HepG2 (cell line): ENCODE data around the gene TRPM1. TPM values are rescaled to one million over a fixed set of nuclear protein-coding genes. Genes with fewer than 3 reads are reported as not detected.

Experiments used
- ATAC-seq: fragments of 200-7000 bp; cut with Tn5 transposase; 3 replicates; pipeline ENCODE4 v1.9.1; 2020; ENCODE audit warnings: mild to moderate bottlenecking, moderate library complexity
- BruUV-seq: library from RNA; stranded (reverse); fragments of 400-500 nt; replicated peaks from 2 replicates; lab custom pipeline; 2021; lab: Mats Ljungman, UMichigan
- CTCF ChIA-PET: fragments of 300-600 bp; formaldehyde crosslinking; extraction: SDS; loops from one replicate; lab custom pipeline; 2021; ENCODE audit warnings: low total read pairs, inconsistent platforms, low intra/inter-chr PET ratio; lab: Yijun Ruan, JAX
- POLR2A ChIA-PET: fragments of 350-600 bp; sonication (Branson Sonifier 250); formaldehyde crosslinking; loops from one replicate; lab custom pipeline; 2020; ENCODE audit warnings: antibody characterized with exemption, inconsistent platforms; lab: Yijun Ruan, JAX
- DNase-seq: peaks from one replicate; pipeline ENCODE4 v3.0.0-alpha.2; 2015; ENCODE audit warnings: low spot score
- FAIRE-seq: peaks from 3 replicates; lab custom pipeline; 2011; peaks lifted over from hg19 to GRCh38; lab: Jason Lieb, UNC
- H2AFZ ChIP-seq: one replicate; pipeline ENCODE4 v1.6.1; 2011; ENCODE audit warnings: low read length, inconsistent platforms
- H3K27ac ChIP-seq: fragments of 300-600 bp; 3 replicates; pipeline ENCODE4 v1.8.0; 2011; ENCODE audit warnings: mixed run types, mild to moderate bottlenecking, mixed read lengths, low read length, inconsistent platforms; ENCODE audit not compliant: insufficient read depth; ENCODE audit errors: extremely low read length
- H3K27me3 ChIP-seq, 2 experiments: fragments of 200-600 bp in 1 of 2; 2 replicates in 1 of 2; 3 replicates in 1 of 2; pipeline versions ENCODE4 v1.6.0 to v1.8.0; 2011; ENCODE audit warnings: low read length in 2 of 2, mild to moderate bottlenecking in 2 of 2, moderate library complexity in 2 of 2, inconsistent platforms in 1 of 2; ENCODE audit not compliant: insufficient read depth in 2 of 2, control insufficient read depth in 1 of 2
- H3K36me3 ChIP-seq, 2 experiments: fragments of 200-600 bp in 1 of 2; replicated peaks in 1 of 2; 2 replicates in 1 of 2; 3 replicates in 1 of 2; pipeline versions ENCODE4 v1.5.1 to v1.8.0; 2011; ENCODE audit warnings: low read length in 2 of 2, inconsistent platforms in 1 of 2; ENCODE audit not compliant: insufficient read depth in 2 of 2, control insufficient read depth in 1 of 2
- H3K4me1 ChIP-seq: 2 replicates; pipeline ENCODE4 v1.5.1; 2012; ENCODE audit warnings: low read length, inconsistent platforms; ENCODE audit not compliant: insufficient read depth
- H3K4me2 ChIP-seq: 2 replicates; pipeline ENCODE4 v1.6.0; 2011; ENCODE audit warnings: low read depth, low read length, inconsistent platforms
- H3K4me3 ChIP-seq, 3 experiments: fragments of 200-600 bp in 1 of 3; sonication (generic), shearing (Covaris generic) in 1 of 3; replicated peaks in 1 of 3; 2 replicates each; pipeline ENCODE4 v1.5.1; 2011 to 2016; ENCODE audit warnings: low read length in 3 of 3, inconsistent platforms in 2 of 3, low read depth in 2 of 3, mild to moderate bottlenecking in 2 of 3, control low read depth in 1 of 3, mixed read lengths in 1 of 3; ENCODE audit not compliant: insufficient read depth in 1 of 3
- H3K79me2 ChIP-seq: one replicate; pipeline ENCODE4 v1.6.1; 2011; ENCODE audit warnings: low read length, inconsistent platforms; ENCODE audit not compliant: insufficient read depth
- H3K9ac ChIP-seq: 2 replicates; pipeline ENCODE4 v1.6.0; 2011; ENCODE audit warnings: mild to moderate bottlenecking, low read depth, low read length, inconsistent platforms; ENCODE audit not compliant: insufficient read depth
- H3K9me3 ChIP-seq: 2 replicates; pipeline ENCODE4 v1.5.1; 2012; ENCODE audit warnings: mild to moderate bottlenecking, low read length
- H4K20me1 ChIP-seq: 2 replicates; pipeline ENCODE4 v1.6.0; 2011; ENCODE audit warnings: inconsistent platforms, mild to moderate bottlenecking, low read length, moderate library complexity; ENCODE audit not compliant: insufficient read depth
- ADNP ChIP-seq: sonication (generic); formaldehyde crosslinking; IDR thresholded peaks from 2 replicates; pipeline ENCODE4 v1.4.0; 2020; ENCODE audit warnings: missing genetic modification reagents
- JUN ChIP-seq: sonication (generic); formaldehyde crosslinking; IDR thresholded peaks from 2 replicates; pipeline ENCODE4 v1.4.0; 2020; ENCODE audit warnings: mild to moderate bottlenecking, missing genetic modification reagents
- KDM3A ChIP-seq: IDR thresholded peaks from 2 replicates; pipeline ENCODE4 v1.6.1; 2018; ENCODE audit warnings: low read depth, missing compliant biosample characterization
- KMT2B ChIP-seq: IDR thresholded peaks from 2 replicates; pipeline ENCODE4 v1.6.1; 2016; ENCODE audit warnings: missing genetic modification reagents, missing compliant biosample characterization
- SCMH1 ChIP-seq: sonication (generic); formaldehyde crosslinking; IDR thresholded peaks from 2 replicates; pipeline ENCODE4 v1.9.0; 2021; ENCODE audit warnings: missing genetic modification reagents, mild to moderate bottlenecking, borderline replicate concordance
- ZNF343 ChIP-seq: sonication (generic); formaldehyde crosslinking; IDR thresholded peaks from 2 replicates; pipeline ENCODE4 v1.4.0; 2020; ENCODE audit warnings: mild to moderate bottlenecking, missing genetic modification reagents
- ZNF580 ChIP-seq: IDR thresholded peaks from 2 replicates; pipeline ENCODE4 v1.6.1; 2016; ENCODE audit warnings: low read depth, borderline replicate concordance
- ZSCAN25 ChIP-seq: sonication (generic); formaldehyde crosslinking; IDR thresholded peaks from 2 replicates; pipeline ENCODE4 v1.8.0; 2022; ENCODE audit warnings: mild to moderate bottlenecking, missing genetic modification reagents
- WGBS: methylation state at CpG from one replicate; pipeline ENCODE4 v1.1.6; 2017; ENCODE audit warnings: low lambda C conversion rate; 5-methylcytosine and 5-hydroxymethylcytosine counted together
- in situ Hi-C: cut with HindIII; loops from 2 replicates; pipeline ENCODE4 v1.10.0; 2017; ENCODE audit warnings: low pct_unique_long_range_greater_than_20kb; ENCODE audit not compliant: extremely low pct_ligation_motif_present
- intact Hi-C: fragments of 100-400 bp; cut with micrococcal nuclease; formaldehyde crosslinking; loops from one replicate; pipeline ENCODE4 v1.10.0; 2022; ENCODE audit not compliant: unreplicated experiment
- polyA plus RNA-seq, 8 experiments: library from polyadenylated mRNA; depleted of rRNA in 3 of 8; stranded (reverse) in 7 of 8; unstranded in 1 of 8; fragments of >200 nt; fragmentation: Illumina TruSeq in 4 of 8; extraction: Trizol in 4 of 8; gene quantifications; 2 replicates each; pipeline versions ENCODE4 v1.2.1 to v1.2.3, GENCODE V29; 2011 to 2016; ENCODE audit warnings: low read depth in 4 of 8, missing spikeins in 1 of 8, mixed read lengths in 1 of 8; ENCODE audit not compliant: insufficient read depth in 1 of 8
- total RNA-seq, 5 experiments: library from RNA; depleted of rRNA; stranded (reverse); fragments of >200 nt; fragmentation: Illumina TruSeq; extraction: Trizol; gene quantifications; 2 replicates each; pipeline ENCODE4 v1.2.3, GENCODE V29; 2016; ENCODE audit warnings: low read depth in 1 of 5
- TF ChIP-seq, protein P1 (sequence below): sonication (generic); formaldehyde crosslinking; IDR thresholded peaks from 2 replicates; pipeline ENCODE4 v1.5.1; 2020; ENCODE audit warnings: mild to moderate bottlenecking, missing genetic modification reagents
- TF ChIP-seq, protein P2 (sequence below): sonication (generic); formaldehyde crosslinking; IDR thresholded peaks from 2 replicates; pipeline ENCODE4 v1.5.1; 2020; ENCODE audit warnings: mild to moderate bottlenecking, missing genetic modification reagents, borderline replicate concordance
- TF ChIP-seq, protein P3 (sequence below): sonication (generic); formaldehyde crosslinking; IDR thresholded peaks from 2 replicates; pipeline ENCODE4 v1.5.1; 2020; ENCODE audit warnings: missing genetic modification reagents, mild to moderate bottlenecking, borderline replicate concordance

TRPM1 gene
- total and polyA plus RNA-seq, 2 of the 13 experiments (the other 11 are each of a cell fraction or from before 2014, with no cell fraction given) = not detected

- no TSS peak for BruUV-seq
- Histone ChIP-seq H3K4me2 (no peak overlapping the region), H3K4me1 (peaks cover 45% of the 10 kb centered on the region), H4K20me1 (no peaks in the 10 kb centered on the region), H3K36me3 (no peaks in the 10 kb centered on the region), H3K4me3 (no peak overlapping the region), H3K79me2 (no peaks in the 10 kb centered on the region), H3K27me3 (peaks cover 0 to 1% of the 10 kb centered on the region in 2 experiments; a peak in 1 of 5 replicates), H3K9ac (no peak overlapping the region), H3K27ac (no peak overlapping the region), H3K9me3 (no peaks in the 10 kb centered on the region), H2AFZ (no peak overlapping the region)
- FAIRE-seq (no peak), ATAC-seq (no peak), DNase-seq (no peak)
- TF ChIP-seq KDM3A (CRISPR knock-in tag) = no peak
- no peak for TF ChIP-seq ADNP (CRISPR knock-in tag)
- no peak for TF ChIP-seq JUN
- no peak for TF ChIP-seq ZNF580
- TF ChIP-seq, protein P1, sequence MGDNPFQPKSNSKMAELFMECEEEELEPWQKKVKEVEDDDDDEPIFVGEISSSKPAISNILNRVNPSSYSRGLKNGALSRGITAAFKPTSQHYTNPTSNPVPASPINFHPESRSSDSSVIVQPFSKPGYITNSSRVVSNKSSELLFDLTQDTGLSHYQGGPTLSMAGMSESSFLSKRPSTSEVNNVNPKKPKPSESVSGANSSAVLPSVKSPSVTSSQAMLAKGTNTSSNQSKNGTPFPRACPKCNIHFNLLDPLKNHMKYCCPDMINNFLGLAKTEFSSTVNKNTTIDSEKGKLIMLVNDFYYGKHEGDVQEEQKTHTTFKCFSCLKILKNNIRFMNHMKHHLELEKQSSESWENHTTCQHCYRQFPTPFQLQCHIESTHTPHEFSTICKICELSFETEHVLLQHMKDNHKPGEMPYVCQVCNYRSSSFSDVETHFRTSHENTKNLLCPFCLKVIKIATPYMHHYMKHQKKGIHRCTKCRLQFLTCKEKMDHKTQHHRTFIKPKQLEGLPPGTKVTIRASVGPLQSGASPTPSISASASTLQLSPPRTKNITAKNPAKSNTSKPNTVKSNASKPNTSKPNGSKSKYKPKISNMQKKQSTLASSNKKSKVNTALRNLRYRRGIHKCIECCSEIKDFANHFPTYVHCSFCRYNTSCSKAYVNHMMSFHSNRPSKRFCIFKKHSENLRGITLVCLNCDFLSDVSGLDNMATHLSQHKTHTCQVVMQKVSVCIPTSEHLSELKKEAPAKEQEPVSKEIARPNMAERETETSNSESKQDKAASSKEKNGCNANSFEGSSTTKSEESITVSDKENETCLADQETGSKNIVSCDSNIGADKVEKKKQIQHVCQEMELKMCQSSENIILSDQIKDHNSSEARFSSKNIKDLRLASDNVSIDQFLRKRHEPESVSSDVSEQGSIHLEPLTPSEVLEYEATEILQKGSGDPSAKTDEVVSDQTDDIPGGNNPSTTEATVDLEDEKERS = no peak
- TF ChIP-seq, protein P2, sequence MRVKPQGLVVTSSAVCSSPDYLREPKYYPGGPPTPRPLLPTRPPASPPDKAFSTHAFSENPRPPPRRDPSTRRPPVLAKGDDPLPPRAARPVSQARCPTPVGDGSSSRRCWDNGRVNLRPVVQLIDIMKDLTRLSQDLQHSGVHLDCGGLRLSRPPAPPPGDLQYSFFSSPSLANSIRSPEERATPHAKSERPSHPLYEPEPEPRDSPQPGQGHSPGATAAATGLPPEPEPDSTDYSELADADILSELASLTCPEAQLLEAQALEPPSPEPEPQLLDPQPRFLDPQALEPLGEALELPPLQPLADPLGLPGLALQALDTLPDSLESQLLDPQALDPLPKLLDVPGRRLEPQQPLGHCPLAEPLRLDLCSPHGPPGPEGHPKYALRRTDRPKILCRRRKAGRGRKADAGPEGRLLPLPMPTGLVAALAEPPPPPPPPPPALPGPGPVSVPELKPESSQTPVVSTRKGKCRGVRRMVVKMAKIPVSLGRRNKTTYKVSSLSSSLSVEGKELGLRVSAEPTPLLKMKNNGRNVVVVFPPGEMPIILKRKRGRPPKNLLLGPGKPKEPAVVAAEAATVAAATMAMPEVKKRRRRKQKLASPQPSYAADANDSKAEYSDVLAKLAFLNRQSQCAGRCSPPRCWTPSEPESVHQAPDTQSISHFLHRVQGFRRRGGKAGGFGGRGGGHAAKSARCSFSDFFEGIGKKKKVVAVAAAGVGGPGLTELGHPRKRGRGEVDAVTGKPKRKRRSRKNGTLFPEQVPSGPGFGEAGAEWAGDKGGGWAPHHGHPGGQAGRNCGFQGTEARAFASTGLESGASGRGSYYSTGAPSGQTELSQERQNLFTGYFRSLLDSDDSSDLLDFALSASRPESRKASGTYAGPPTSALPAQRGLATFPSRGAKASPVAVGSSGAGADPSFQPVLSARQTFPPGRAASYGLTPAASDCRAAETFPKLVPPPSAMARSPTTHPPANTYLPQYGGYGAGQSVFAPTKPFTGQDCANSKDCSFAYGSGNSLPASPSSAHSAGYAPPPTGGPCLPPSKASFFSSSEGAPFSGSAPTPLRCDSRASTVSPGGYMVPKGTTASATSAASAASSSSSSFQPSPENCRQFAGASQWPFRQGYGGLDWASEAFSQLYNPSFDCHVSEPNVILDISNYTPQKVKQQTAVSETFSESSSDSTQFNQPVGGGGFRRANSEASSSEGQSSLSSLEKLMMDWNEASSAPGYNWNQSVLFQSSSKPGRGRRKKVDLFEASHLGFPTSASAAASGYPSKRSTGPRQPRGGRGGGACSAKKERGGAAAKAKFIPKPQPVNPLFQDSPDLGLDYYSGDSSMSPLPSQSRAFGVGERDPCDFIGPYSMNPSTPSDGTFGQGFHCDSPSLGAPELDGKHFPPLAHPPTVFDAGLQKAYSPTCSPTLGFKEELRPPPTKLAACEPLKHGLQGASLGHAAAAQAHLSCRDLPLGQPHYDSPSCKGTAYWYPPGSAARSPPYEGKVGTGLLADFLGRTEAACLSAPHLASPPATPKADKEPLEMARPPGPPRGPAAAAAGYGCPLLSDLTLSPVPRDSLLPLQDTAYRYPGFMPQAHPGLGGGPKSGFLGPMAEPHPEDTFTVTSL = no peak
- TF ChIP-seq ZSCAN25 (CRISPR knock-in tag) = no peak
- no peak for TF ChIP-seq SCMH1 (CRISPR knock-in tag)
- TF ChIP-seq ZNF343 (CRISPR knock-in tag) = no peak
- no peak for TF ChIP-seq KMT2B
- TF ChIP-seq, protein P3, sequence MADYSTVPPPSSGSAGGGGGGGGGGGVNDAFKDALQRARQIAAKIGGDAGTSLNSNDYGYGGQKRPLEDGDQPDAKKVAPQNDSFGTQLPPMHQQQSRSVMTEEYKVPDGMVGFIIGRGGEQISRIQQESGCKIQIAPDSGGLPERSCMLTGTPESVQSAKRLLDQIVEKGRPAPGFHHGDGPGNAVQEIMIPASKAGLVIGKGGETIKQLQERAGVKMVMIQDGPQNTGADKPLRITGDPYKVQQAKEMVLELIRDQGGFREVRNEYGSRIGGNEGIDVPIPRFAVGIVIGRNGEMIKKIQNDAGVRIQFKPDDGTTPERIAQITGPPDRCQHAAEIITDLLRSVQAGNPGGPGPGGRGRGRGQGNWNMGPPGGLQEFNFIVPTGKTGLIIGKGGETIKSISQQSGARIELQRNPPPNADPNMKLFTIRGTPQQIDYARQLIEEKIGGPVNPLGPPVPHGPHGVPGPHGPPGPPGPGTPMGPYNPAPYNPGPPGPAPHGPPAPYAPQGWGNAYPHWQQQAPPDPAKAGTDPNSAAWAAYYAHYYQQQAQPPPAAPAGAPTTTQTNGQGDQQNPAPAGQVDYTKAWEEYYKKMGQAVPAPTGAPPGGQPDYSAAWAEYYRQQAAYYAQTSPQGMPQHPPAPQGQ (CRISPR knock-in tag) = no peak
- ChIA-PET POLR2A (no interaction called here), CTCF (no interaction called here)
- WGBS = 50% methylated on average over 7 of the region's 12 CpGs
- intact Hi-C loops = loop anchor here (10.0 kb wide), 1 partner anchor 63 kb away; no protein-coding TSS in a partner anchor
- in situ Hi-C loops = loop anchor here (25.0 kb wide), 1 partner anchor 145 kb away; the partner anchor contains the start of gene MTMR10
Observed at GRCh38 chr15:31131853-31132375, 30.4 kb upstream of the TRPM1 start.
